ENCODE data around the gene YIPF5. TPM values are rescaled to one million over a fixed set of nuclear protein-coding genes. Genes with fewer than 3 reads are reported as not detected.
A peak's percentile ranks its signal among the peaks of the same experiment; 100 is the strongest.

Gene YIPF5
- total RNA-seq, 1 experiment from 2014 or later: 59.2 TPM

DNA sequence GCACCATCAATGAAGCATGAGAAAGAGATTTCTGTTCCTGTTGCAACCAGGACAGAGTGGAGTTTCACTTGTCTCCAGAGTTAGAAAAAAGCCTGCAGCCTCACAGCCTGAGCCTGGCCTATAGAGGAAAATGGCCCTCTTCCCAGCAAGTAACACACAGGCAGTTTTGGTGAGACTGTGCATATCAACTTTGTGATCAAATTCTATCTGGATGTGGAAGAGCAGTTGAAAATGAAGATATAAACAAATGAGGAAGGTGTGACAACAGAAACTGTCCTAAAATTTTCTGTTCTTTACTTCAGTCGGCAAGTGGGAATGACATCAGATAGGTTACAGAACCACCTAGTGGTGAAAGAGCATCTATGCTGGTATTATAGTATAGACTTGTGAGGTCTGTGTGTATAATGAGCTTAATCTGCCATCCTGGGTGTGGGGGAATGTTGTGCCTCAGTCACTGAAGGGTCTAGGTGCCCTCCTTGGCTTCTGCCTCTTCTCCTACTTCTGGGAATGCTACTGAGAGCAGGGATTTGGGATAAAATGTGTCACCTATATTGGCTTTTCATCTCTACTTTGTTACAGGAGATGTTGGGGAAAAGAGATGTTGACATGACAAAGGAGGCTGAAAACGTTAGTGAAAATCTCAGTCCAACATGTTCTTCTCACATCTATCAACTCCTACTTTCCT is 28.2 kb downstream of the YIPF5 start:
- Histone ChIP-seq H3K4me1 (no peaks in the 10 kb centered on the region), H3K4me3 (ENCODE audit: low read depth, low read length) (no peak overlapping the region), H3K27me3 (replicated peaks; ENCODE audit: control insufficient read depth, insufficient read depth, low read length) (no peaks in the 10 kb centered on the region), H3K36me3 (ENCODE audit: control insufficient read depth, insufficient read depth, low read length) (no peaks in the 10 kb centered on the region), H3K9me3 (no peaks in the 10 kb centered on the region)
- Mint-ChIP-seq H3K36me3 (ENCODE audit: insufficient read depth, unreplicated experiment) (no peaks in the 10 kb centered on the region), H3K27ac (ENCODE audit: unreplicated experiment) (no peak overlapping the region), H3K9me3 (ENCODE audit: unreplicated experiment) (no peaks in the 10 kb centered on the region), H3K4me1 (ENCODE audit: low read depth, unreplicated experiment) (no peaks in the 10 kb centered on the region), H3K4me3 (ENCODE audit: unreplicated experiment) (no peak overlapping the region), H3K27me3 (ENCODE audit: insufficient read depth, unreplicated experiment) (peaks cover 7% of the 10 kb centered on the region)
- TF ChIP-seq, protein P1, sequence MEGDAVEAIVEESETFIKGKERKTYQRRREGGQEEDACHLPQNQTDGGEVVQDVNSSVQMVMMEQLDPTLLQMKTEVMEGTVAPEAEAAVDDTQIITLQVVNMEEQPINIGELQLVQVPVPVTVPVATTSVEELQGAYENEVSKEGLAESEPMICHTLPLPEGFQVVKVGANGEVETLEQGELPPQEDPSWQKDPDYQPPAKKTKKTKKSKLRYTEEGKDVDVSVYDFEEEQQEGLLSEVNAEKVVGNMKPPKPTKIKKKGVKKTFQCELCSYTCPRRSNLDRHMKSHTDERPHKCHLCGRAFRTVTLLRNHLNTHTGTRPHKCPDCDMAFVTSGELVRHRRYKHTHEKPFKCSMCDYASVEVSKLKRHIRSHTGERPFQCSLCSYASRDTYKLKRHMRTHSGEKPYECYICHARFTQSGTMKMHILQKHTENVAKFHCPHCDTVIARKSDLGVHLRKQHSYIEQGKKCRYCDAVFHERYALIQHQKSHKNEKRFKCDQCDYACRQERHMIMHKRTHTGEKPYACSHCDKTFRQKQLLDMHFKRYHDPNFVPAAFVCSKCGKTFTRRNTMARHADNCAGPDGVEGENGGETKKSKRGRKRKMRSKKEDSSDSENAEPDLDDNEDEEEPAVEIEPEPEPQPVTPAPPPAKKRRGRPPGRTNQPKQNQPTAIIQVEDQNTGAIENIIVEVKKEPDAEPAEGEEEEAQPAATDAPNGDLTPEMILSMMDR (IDR thresholded peaks at IDR 0.05; ENCODE audit: insufficient read depth in 1 of 2, low read depth in 1 of 2, low read length in 1 of 2, severe bottlenecking in 1 of 2, unreplicated experiment in 1 of 2): peak; percentile 50 to 67
- BruUV-seq (replicated peaks): no TSS peak
- intact Hi-C loops (cut with micrococcal nuclease; ENCODE audit: unreplicated experiment): loop anchor here (10.0 kb wide), 1 partner anchor 317 kb away; no protein-coding TSS in a partner anchor
- POLR2A ChIA-PET: no interaction called here
- CTCF ChIA-PET: interaction anchor here (0.6 to 1.2 kb wide), 3 partner anchors 9 to 318 kb away, joined by 3 to 4 read pairs (median 3); no protein-coding TSS in a partner anchor
- peak in 1 of 2 experiments; percentile 11 for DNase-seq

GRCh38 chr5:144141585-144141984 is 28.9 kb downstream of the YIPF5 start:
- CTCF ChIA-PET: interaction anchor here (1.2 kb wide), 1 partner anchor 317 kb away, joined by 4 read pairs; no protein-coding TSS in a partner anchor
- no peaks in the 10 kb centered on the region for H3K9me3 Mint-ChIP-seq (ENCODE audit: unreplicated experiment)
- no peak overlapping the region for H3K4me3 Mint-ChIP-seq (ENCODE audit: unreplicated experiment)
- intact Hi-C loops (cut with micrococcal nuclease; ENCODE audit: unreplicated experiment): loop anchor here (10.0 kb wide), 1 partner anchor 317 kb away; no protein-coding TSS in a partner anchor
- no peaks in the 10 kb centered on the region for H3K4me1 Mint-ChIP-seq (ENCODE audit: low read depth, unreplicated experiment)
- DNase-seq: no peak
- no TSS peak for BruUV-seq (replicated peaks)
- TF ChIP-seq, protein P1 (IDR thresholded peaks at IDR 0.05; ENCODE audit: insufficient read depth in 1 of 2, low read depth in 1 of 2, low read length in 1 of 2, severe bottlenecking in 1 of 2, unreplicated experiment in 1 of 2): no peak
- POLR2A ChIA-PET: no interaction called here
- no peaks in the 10 kb centered on the region for H3K36me3 Mint-ChIP-seq (ENCODE audit: insufficient read depth, unreplicated experiment)
- Histone ChIP-seq H3K36me3 (ENCODE audit: control insufficient read depth, insufficient read depth, low read length) (no peaks in the 10 kb centered on the region), H3K27me3 (replicated peaks; ENCODE audit: control insufficient read depth, insufficient read depth, low read length) (no peaks in the 10 kb centered on the region), H3K4me1 (no peaks in the 10 kb centered on the region), H3K9me3 (no peaks in the 10 kb centered on the region), H3K4me3 (ENCODE audit: low read depth, low read length) (no peak overlapping the region)
- H3K27ac Mint-ChIP-seq (ENCODE audit: unreplicated experiment): no peak overlapping the region
- peaks cover 7% of the 10 kb centered on the region for H3K27me3 Mint-ChIP-seq (ENCODE audit: insufficient read depth, unreplicated experiment)

GRCh38 chr5:144139586-144139985 is 30.9 kb downstream of the YIPF5 start:
- no peaks in the 10 kb centered on the region for H3K9me3 Mint-ChIP-seq (ENCODE audit: unreplicated experiment)
- no peaks in the 10 kb centered on the region for H3K36me3 ChIP-seq (ENCODE audit: control insufficient read depth, insufficient read depth, low read length)
- no peaks in the 10 kb centered on the region for H3K4me1 Mint-ChIP-seq (ENCODE audit: low read depth, unreplicated experiment)
- no peak overlapping the region for H3K27ac Mint-ChIP-seq (ENCODE audit: unreplicated experiment)
- no peak overlapping the region for H3K4me3 Mint-ChIP-seq (ENCODE audit: unreplicated experiment)
- no peak for DNase-seq
- CTCF ChIA-PET: no interaction called here
- H3K4me1 ChIP-seq: no peaks in the 10 kb centered on the region
- H3K4me3 ChIP-seq (ENCODE audit: low read depth, low read length): no peak overlapping the region
- POLR2A ChIA-PET: no interaction called here
- H3K9me3 ChIP-seq: no peaks in the 10 kb centered on the region
- H3K27me3 Mint-ChIP-seq (ENCODE audit: insufficient read depth, unreplicated experiment): peaks cover 16% of the 10 kb centered on the region
- no peaks in the 10 kb centered on the region for H3K27me3 ChIP-seq (replicated peaks; ENCODE audit: control insufficient read depth, insufficient read depth, low read length)
- TF ChIP-seq, protein P1 (IDR thresholded peaks at IDR 0.05; ENCODE audit: insufficient read depth in 1 of 2, low read depth in 1 of 2, low read length in 1 of 2, severe bottlenecking in 1 of 2, unreplicated experiment in 1 of 2): no peak
- no peaks in the 10 kb centered on the region for H3K36me3 Mint-ChIP-seq (ENCODE audit: insufficient read depth, unreplicated experiment)
- intact Hi-C loops (cut with micrococcal nuclease; ENCODE audit: unreplicated experiment): loop anchor here (10.0 kb wide), 1 partner anchor 185 kb away; no protein-coding TSS in a partner anchor
- BruUV-seq (replicated peaks): no TSS peak
